MM.1S (cell line): Measurements from ENCODE around the gene SNU13.
"Not testable (repeated sequence)": the region's sequence is repeated elsewhere in the genome, so short reads cannot be mapped to it uniquely, and the experiment has no call there.

Experiments used
- CTCF ChIP-seq: fragments of 300-600 bp; sonication (generic); IDR thresholded peaks from 2 replicates; pipeline ENCODE4 v1.5.1; 2016; ENCODE audit warnings: antibody characterized with exemption, low read length, mixed read lengths
- EZH2 ChIP-seq: fragments of 300-600 bp; sonication (generic); optimal IDR thresholded peaks from 2 replicates; pipeline ENCODE3; 2017; ENCODE audit warnings: low read depth, mild to moderate bottlenecking, antibody characterized with exemption, low read length, mixed read lengths
- EZH2phosphoT487 ChIP-seq: fragments of 300-600 bp; sonication (generic); IDR thresholded peaks from 2 replicates; pipeline ENCODE4 v1.6.1; 2018; ENCODE audit warnings: antibody characterized with exemption, low read length

DNA sequence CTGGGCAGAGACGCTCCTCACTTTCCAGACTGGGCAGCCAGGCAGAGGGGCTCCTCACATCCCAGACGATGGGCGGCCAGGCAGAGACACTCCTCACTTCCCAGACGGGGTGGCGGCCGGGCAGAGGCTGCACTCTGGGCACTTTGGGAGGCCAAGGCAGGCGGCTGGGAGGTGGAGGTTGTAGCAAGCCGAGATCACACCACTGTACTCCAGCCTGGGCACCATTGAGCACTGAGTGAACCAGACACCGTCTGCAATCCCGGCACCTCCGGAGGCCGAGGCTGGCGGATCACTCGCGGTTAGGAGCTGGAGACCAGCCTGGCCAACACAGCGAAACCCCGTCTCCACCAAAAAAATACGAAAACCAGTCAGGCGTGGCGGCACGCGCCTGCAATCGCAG lies 57.1 kb downstream of the SNU13 start:
- not testable (repeated sequence) for TF ChIP-seq EZH2, CTCF, EZH2phosphoT487
